Motor neuron (in vitro differentiated cells): ENCODE data around the gene DDX24. TPM values are rescaled to one million over a fixed set of nuclear protein-coding genes. Genes with fewer than 3 reads are reported as not detected.
A peak's percentile ranks its signal among the peaks of the same experiment; 100 is the strongest.

ENCODE experiments used
- ATAC-seq, 8 experiments: fragments of 200-7000 bp; cut with Tn5 transposase; replicated peaks in 6 of 8; 2 replicates each; pipeline ENCODE4 v1.8.0; 2021; ENCODE audit warnings: mild to moderate bottlenecking in 8 of 8, moderate library complexity in 8 of 8
- H3K27ac ChIP-seq, 2 donors: fragments of 250-450 bp; sonication (Bioruptor Pico); 2 replicates each; pipeline ENCODE4 v1.9.0; 2021; ENCODE audit warnings: antibody characterized with exemption in 2 of 2, mild to moderate bottlenecking in 2 of 2, moderate library complexity in 1 of 2
- H3K4me1 ChIP-seq, 2 donors: fragments of 250-450 bp; sonication (Bioruptor Pico); replicated peaks in 1 of 2; 2 replicates each; pipeline ENCODE4 v1.6.1; 2021; ENCODE audit warnings: antibody characterized with exemption in 2 of 2, mild to moderate bottlenecking in 2 of 2, moderate library complexity in 1 of 2
- H3K4me3 ChIP-seq, 5 donors: fragments of 250-450 bp; sonication (Bioruptor Pico); 2 replicates each; pipeline ENCODE4 v1.9.0; 2021; ENCODE audit warnings: antibody characterized with exemption in 5 of 5, mild to moderate bottlenecking in 5 of 5, moderate library complexity in 4 of 5
- WGBS, 10 experiments: fragments of 450-650 bp; shearing (Covaris generic); methylation state at CpG; one replicate each; pipeline ENCODE4 v1.0.0; 2022; 5-methylcytosine and 5-hydroxymethylcytosine counted together
- in situ Hi-C, 9 experiments: fragments of 400-800 bp; cut with MboI; loops; one replicate each; pipeline ENCODE4 v1.15.0; 2021; ENCODE audit warnings: low sequenced_read_pairs in 9 of 9, low pct_unique_long_range_greater_than_20kb in 2 of 9; ENCODE audit not compliant: unreplicated experiment in 9 of 9
- total RNA-seq, 8 experiments: library from RNA; unstranded; fragments of 300-600 nt; gene quantifications; 2 replicates each; pipeline versions ENCODE4 v1.2.3 to v1.2.4, GENCODE V29; 2022

Gene DDX24
- total RNA-seq, 8 experiments from 2014 or later = 207 to 327 (median 243) TPM

- in situ Hi-C loops = no loop called here
- H3K4me1 ChIP-seq = peaks cover 7 to 20% of the 10 kb centered on the region in 2 donors
- H3K27ac ChIP-seq = no peak overlapping the region
- 56 to 93% (median 83%) methylated on average over 2 to 7 of the region's 8 CpGs; no CpG with 5 or more reads in 3 of the 10 experiments for WGBS, 10 experiments
- H3K4me3 ChIP-seq = no peak overlapping the region
- peak in 1 of 8 experiments; percentile 22 for ATAC-seq
These were observed 62.7 kb downstream of the DDX24 start for GRCh38 chr14:94018308-94018707.

- in situ Hi-C loops = no loop called here
- 17 to 100% (median 81%) methylated on average over 1 to 6 of the region's 8 CpGs; no CpG with 5 or more reads in 3 of the 10 experiments for WGBS, 10 experiments
- no peak for ATAC-seq
- H3K4me3 ChIP-seq = no peak overlapping the region
- peaks cover 0 to 14% of the 10 kb centered on the region in 2 donors for H3K4me1 ChIP-seq
- H3K27ac ChIP-seq = no peak overlapping the region
These were observed 64.5 kb downstream of the DDX24 start for GRCh38 chr14:94016446-94016976.

- WGBS, 10 experiments = 20 to 100% (median 88%) methylated on average over 1 to 2 of the region's 2 CpGs; no CpG with 5 or more reads in 7 of the 10 experiments
These were observed 65.8 kb downstream of the DDX24 start for GRCh38 chr14:94015223-94015622.

GRCh38 chr14:94014382-94014781 is 66.6 kb downstream of the DDX24 start:
- Histone ChIP-seq H3K4me1 (peaks cover 0 to 20% of the 10 kb centered on the region in 2 donors), H3K27ac (no peak overlapping the region), H3K4me3 (no peak overlapping the region)
- peak in 4 of 8 experiments; percentile 17 to 68 (median 62) for ATAC-seq
- in situ Hi-C loops = no loop called here
- WGBS, 10 experiments = 0 to 80% (median 44%) methylated on average over 1 to 6 of the region's 6 CpGs

More at GRCh38 chr14:94015223-94015622, 65.8 kb downstream of the DDX24 start:
- no peak overlapping the region for H3K27ac ChIP-seq
- no peak for ATAC-seq
- in situ Hi-C loops = no loop called here
- H3K4me3 ChIP-seq = no peak overlapping the region
- H3K4me1 ChIP-seq = peaks cover 0 to 14% of the 10 kb centered on the region in 2 donors

GRCh38 chr14:94011795-94012194 is 69.2 kb downstream of the DDX24 start:
- in situ Hi-C loops = no loop called here
- Histone ChIP-seq H3K4me1 (peaks cover 0 to 20% of the 10 kb centered on the region in 2 donors), H3K27ac (no peak overlapping the region), H3K4me3 (no peak overlapping the region)
- WGBS, 10 experiments = 0 to 100% (median 39%) methylated on average over 1 to 2 of the region's 2 CpGs; no CpG with 5 or more reads in 6 of the 10 experiments
- peak in 3 of 8 experiments; percentile 48 to 67 (median 54) for ATAC-seq

GRCh38 chr14:94010625-94011024 is 70.4 kb downstream of the DDX24 start:
- ATAC-seq = no peak
- Histone ChIP-seq H3K4me3 (no peak overlapping the region), H3K27ac (no peak overlapping the region), H3K4me1 (peaks cover 0 to 20% of the 10 kb centered on the region in 2 donors)
- in situ Hi-C loops = no loop called here
- WGBS, 10 experiments = 20 to 100% (median 88%) methylated on average over 1 to 5 of the region's 6 CpGs; no CpG with 5 or more reads in 5 of the 10 experiments

GRCh38 chr14:94009767-94010166 is 71.2 kb downstream of the DDX24 start:
- in situ Hi-C loops = no loop called here
- Histone ChIP-seq H3K27ac (no peak overlapping the region), H3K4me3 (no peak overlapping the region), H3K4me1 (peaks cover 0 to 19% of the 10 kb centered on the region in 2 donors)
- WGBS, 10 experiments = 0 to 43% (median 13%) methylated on average over 1 to 4 of the region's 4 CpGs; no CpG with 5 or more reads in 2 of the 10 experiments
- peak in 5 of 8 experiments; percentile 38 to 64 (median 51) for ATAC-seq

- H3K27ac ChIP-seq = no peak overlapping the region
- H3K4me3 ChIP-seq = no peak overlapping the region
- in situ Hi-C loops = no loop called here
- 47 to 100% (median 72%) methylated on average over 1 to 3 of the region's 3 CpGs; no CpG with 5 or more reads in 2 of the 10 experiments for WGBS, 10 experiments
- H3K4me1 ChIP-seq = peaks cover 0 to 13% of the 10 kb centered on the region in 2 donors
- no peak for ATAC-seq
These were observed 72.8 kb downstream of the DDX24 start for GRCh38 chr14:94008234-94008633.

GRCh38 chr14:94005324-94006073 is 75.5 kb downstream of the DDX24 start:
- H3K4me1 ChIP-seq = peaks cover 0 to 6% of the 10 kb centered on the region in 2 donors
- in situ Hi-C loops = no loop called here
- no peak overlapping the region for H3K4me3 ChIP-seq
- no peak overlapping the region for H3K27ac ChIP-seq
- peak in 3 of 8 experiments; percentile 25 to 76 (median 37) for ATAC-seq
- WGBS, 10 experiments = 7 to 60% (median 49%) methylated on average over 2 to 13 of the region's 14 CpGs

GRCh38 chr14:94004015-94004414 is 77.0 kb downstream of the DDX24 start:
- no peak overlapping the region for H3K4me3 ChIP-seq
- ATAC-seq = no peak
- H3K27ac ChIP-seq = no peak overlapping the region
- WGBS, 10 experiments = 29 to 100% (median 90%) methylated on average over 1 to 5 of the region's 8 CpGs; no CpG with 5 or more reads in 3 of the 10 experiments
- in situ Hi-C loops = no loop called here
- no peaks in the 10 kb centered on the region for H3K4me1 ChIP-seq

GRCh38 chr14:94003397-94003796 is 77.6 kb downstream of the DDX24 start:
- WGBS, 10 experiments = 31 to 92% (median 87%) methylated on average over 1 to 3 of the region's 4 CpGs; no CpG with 5 or more reads in 6 of the 10 experiments
- no peak for ATAC-seq
- no peak overlapping the region for H3K27ac ChIP-seq
- in situ Hi-C loops = no loop called here
- no peak overlapping the region for H3K4me3 ChIP-seq
- no peaks in the 10 kb centered on the region for H3K4me1 ChIP-seq

GRCh38 chr14:94001501-94002396 is 79.3 kb downstream of the DDX24 start:
- Histone ChIP-seq H3K4me1 (no peaks in the 10 kb centered on the region), H3K4me3 (no peak overlapping the region), H3K27ac (no peak overlapping the region)
- in situ Hi-C loops = no loop called here
- ATAC-seq = peak; percentile 73 to 90 (median 86)
- WGBS, 10 experiments = 0 to 60% (median 23%) methylated on average over 2 to 12 of the region's 26 CpGs; no CpG with 5 or more reads in 2 of the 10 experiments
